ENCODE measurements around the gene TMEM156.

TMEM156 gene

GRCh38 chr4:39023059-39023458, 9.2 kb downstream of the TMEM156 start:
- no peak for TF ChIP-seq CREB1 (IDR thresholded peaks at IDR 0.05; ENCODE audit: low read depth)
- no peak for TF ChIP-seq ZBTB7A (IDR thresholded peaks at IDR 0.05; ENCODE audit: low read depth)
- TF ChIP-seq, protein P1, sequence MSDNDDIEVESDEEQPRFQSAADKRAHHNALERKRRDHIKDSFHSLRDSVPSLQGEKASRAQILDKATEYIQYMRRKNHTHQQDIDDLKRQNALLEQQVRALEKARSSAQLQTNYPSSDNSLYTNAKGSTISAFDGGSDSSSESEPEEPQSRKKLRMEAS (IDR thresholded peaks at IDR 0.05) = no peak
- no peak for TF ChIP-seq EGR1 (IDR thresholded peaks at IDR 0.05)
- no peak for TF ChIP-seq TEAD4 (IDR thresholded peaks at IDR 0.05)
- TF ChIP-seq NFIC (IDR thresholded peaks at IDR 0.05) = no peak
- TF ChIP-seq, protein P2, sequence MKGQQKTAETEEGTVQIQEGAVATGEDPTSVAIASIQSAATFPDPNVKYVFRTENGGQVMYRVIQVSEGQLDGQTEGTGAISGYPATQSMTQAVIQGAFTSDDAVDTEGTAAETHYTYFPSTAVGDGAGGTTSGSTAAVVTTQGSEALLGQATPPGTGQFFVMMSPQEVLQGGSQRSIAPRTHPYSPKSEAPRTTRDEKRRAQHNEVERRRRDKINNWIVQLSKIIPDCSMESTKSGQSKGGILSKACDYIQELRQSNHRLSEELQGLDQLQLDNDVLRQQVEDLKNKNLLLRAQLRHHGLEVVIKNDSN (IDR thresholded peaks at IDR 0.05) = no peak
- TF ChIP-seq EP300 (IDR thresholded peaks at IDR 0.05; ENCODE audit: borderline replicate concordance) = no peak
- TF ChIP-seq CEBPB (IDR thresholded peaks at IDR 0.05) = no peak
- TF ChIP-seq RAD21 (IDR thresholded peaks at IDR 0.05; ENCODE audit: low read depth) = no peak
- TF ChIP-seq TAF1 (IDR thresholded peaks at IDR 0.05; ENCODE audit: low read depth) = no peak
- no peak for TF ChIP-seq FOXM1 (IDR thresholded peaks at IDR 0.05; ENCODE audit: borderline replicate concordance, low read depth)
- TF ChIP-seq, protein P3, sequence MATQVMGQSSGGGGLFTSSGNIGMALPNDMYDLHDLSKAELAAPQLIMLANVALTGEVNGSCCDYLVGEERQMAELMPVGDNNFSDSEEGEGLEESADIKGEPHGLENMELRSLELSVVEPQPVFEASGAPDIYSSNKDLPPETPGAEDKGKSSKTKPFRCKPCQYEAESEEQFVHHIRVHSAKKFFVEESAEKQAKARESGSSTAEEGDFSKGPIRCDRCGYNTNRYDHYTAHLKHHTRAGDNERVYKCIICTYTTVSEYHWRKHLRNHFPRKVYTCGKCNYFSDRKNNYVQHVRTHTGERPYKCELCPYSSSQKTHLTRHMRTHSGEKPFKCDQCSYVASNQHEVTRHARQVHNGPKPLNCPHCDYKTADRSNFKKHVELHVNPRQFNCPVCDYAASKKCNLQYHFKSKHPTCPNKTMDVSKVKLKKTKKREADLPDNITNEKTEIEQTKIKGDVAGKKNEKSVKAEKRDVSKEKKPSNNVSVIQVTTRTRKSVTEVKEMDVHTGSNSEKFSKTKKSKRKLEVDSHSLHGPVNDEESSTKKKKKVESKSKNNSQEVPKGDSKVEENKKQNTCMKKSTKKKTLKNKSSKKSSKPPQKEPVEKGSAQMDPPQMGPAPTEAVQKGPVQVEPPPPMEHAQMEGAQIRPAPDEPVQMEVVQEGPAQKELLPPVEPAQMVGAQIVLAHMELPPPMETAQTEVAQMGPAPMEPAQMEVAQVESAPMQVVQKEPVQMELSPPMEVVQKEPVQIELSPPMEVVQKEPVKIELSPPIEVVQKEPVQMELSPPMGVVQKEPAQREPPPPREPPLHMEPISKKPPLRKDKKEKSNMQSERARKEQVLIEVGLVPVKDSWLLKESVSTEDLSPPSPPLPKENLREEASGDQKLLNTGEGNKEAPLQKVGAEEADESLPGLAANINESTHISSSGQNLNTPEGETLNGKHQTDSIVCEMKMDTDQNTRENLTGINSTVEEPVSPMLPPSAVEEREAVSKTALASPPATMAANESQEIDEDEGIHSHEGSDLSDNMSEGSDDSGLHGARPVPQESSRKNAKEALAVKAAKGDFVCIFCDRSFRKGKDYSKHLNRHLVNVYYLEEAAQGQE (IDR thresholded peaks at IDR 0.05; ENCODE audit: low read depth) = no peak
- TF ChIP-seq YY1 (IDR thresholded peaks at IDR 0.05; ENCODE audit: low read depth) = no peak
- no peak for TF ChIP-seq TCF12 (IDR thresholded peaks at IDR 0.05; ENCODE audit: low read depth)

DNA sequence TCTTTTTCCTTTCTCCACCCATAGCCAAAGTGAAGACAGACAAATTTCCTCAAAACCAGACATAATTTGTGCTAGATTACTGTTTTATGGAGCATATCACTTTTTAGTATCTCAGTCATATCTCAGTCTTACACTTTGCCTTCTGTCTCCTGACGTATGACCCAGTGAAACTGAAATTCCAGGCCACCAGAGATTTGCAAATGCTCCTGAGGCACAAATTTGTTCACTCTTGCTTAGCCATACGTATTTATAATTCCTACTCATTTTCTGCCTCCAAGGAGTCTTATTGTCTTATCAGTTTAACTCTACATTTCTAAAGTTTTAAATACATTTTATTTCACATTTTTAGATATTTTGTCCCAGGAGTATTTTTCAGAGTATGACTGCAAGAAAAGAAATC, 10.0 kb downstream of the TMEM156 start:
- TF ChIP-seq NFIC (IDR thresholded peaks at IDR 0.05) = no peak
- TF ChIP-seq RAD21 (IDR thresholded peaks at IDR 0.05; ENCODE audit: low read depth) = no peak
- TF ChIP-seq TCF12 (IDR thresholded peaks at IDR 0.05; ENCODE audit: low read depth) = no peak
- TF ChIP-seq YY1 (IDR thresholded peaks at IDR 0.05; ENCODE audit: low read depth) = no peak
- TF ChIP-seq CREB1 (IDR thresholded peaks at IDR 0.05; ENCODE audit: low read depth) = no peak
- no peak for TF ChIP-seq TEAD4 (IDR thresholded peaks at IDR 0.05)
- no peak for TF ChIP-seq CEBPB (IDR thresholded peaks at IDR 0.05)
- TF ChIP-seq, protein P2 (IDR thresholded peaks at IDR 0.05) = no peak
- TF ChIP-seq, protein P3 (IDR thresholded peaks at IDR 0.05; ENCODE audit: low read depth) = no peak
- no peak for TF ChIP-seq ZBTB7A (IDR thresholded peaks at IDR 0.05; ENCODE audit: low read depth)
- no peak for TF ChIP-seq FOXM1 (IDR thresholded peaks at IDR 0.05; ENCODE audit: borderline replicate concordance, low read depth)
- TF ChIP-seq TAF1 (IDR thresholded peaks at IDR 0.05; ENCODE audit: low read depth) = no peak
- no peak for TF ChIP-seq EP300 (IDR thresholded peaks at IDR 0.05; ENCODE audit: borderline replicate concordance)
- TF ChIP-seq EGR1 (IDR thresholded peaks at IDR 0.05) = no peak
- TF ChIP-seq, protein P1 (IDR thresholded peaks at IDR 0.05) = no peak

- TF ChIP-seq RAD21 (IDR thresholded peaks at IDR 0.05; ENCODE audit: low read depth) = no peak
- TF ChIP-seq EP300 (IDR thresholded peaks at IDR 0.05; ENCODE audit: borderline replicate concordance) = no peak
- TF ChIP-seq ZBTB7A (IDR thresholded peaks at IDR 0.05; ENCODE audit: low read depth) = no peak
- TF ChIP-seq, protein P3 (IDR thresholded peaks at IDR 0.05; ENCODE audit: low read depth) = no peak
- TF ChIP-seq FOXM1 (IDR thresholded peaks at IDR 0.05; ENCODE audit: borderline replicate concordance, low read depth) = no peak
- no peak for TF ChIP-seq YY1 (IDR thresholded peaks at IDR 0.05; ENCODE audit: low read depth)
- TF ChIP-seq, protein P1 (IDR thresholded peaks at IDR 0.05) = no peak
- no peak for TF ChIP-seq CEBPB (IDR thresholded peaks at IDR 0.05)
- TF ChIP-seq, protein P2 (IDR thresholded peaks at IDR 0.05) = no peak
- TF ChIP-seq NFIC (IDR thresholded peaks at IDR 0.05) = no peak
- no peak for TF ChIP-seq EGR1 (IDR thresholded peaks at IDR 0.05)
Observed at GRCh38 chr4:39021631-39022030, 10.6 kb downstream of the TMEM156 start.

- no peak for TF ChIP-seq ZBTB7A (IDR thresholded peaks at IDR 0.05; ENCODE audit: low read depth)
- TF ChIP-seq, protein P1 (IDR thresholded peaks at IDR 0.05) = no peak
Observed at GRCh38 chr4:39020130-39020529, 12.1 kb downstream of the TMEM156 start.
